Sciatic nerve (tissue), 2 donors: ENCODE results near the gene HDGFL2. TPM values are rescaled to one million over a fixed set of nuclear protein-coding genes. Genes with fewer than 3 reads are reported as not detected.

Experiments used
- ATAC-seq: fragments of 200-7000 bp; cut with Tn5 transposase; one replicate; pipeline ENCODE4 v1.9.1; 2020; ENCODE audit warnings: mild to moderate bottlenecking, moderate library complexity
- DNase-seq: peaks from one replicate; pipeline ENCODE4 v3.0.0-alpha.2; 2020; ENCODE audit warnings: low spot score
- intact Hi-C: fragments of 100-400 bp; cut with DNase I; formaldehyde crosslinking; loops from one replicate; pipeline ENCODE4 v1.14.2; 2022
- total RNA-seq: library from RNA; stranded (reverse); fragmentation: NEBNext Ultra II Directional; extraction: Animal tissue kit (Norgen Biotek cat#: 25700); gene quantifications from one replicate; pipeline ENCODE4 v1.2.1, GENCODE V29; 2021
- donor health status: DM: no; HTN: no; CAD: no.
- donor health status: DM: no; HTN: no; CAD: no.

Gene HDGFL2
- total RNA-seq, 1 donor from 2014 or later, result 37.7 TPM

- ATAC-seq (no peak), DNase-seq (no peak)
- intact Hi-C loops, result no loop called here
Measured at GRCh38 chr19:4506449-4507149, 34.5 kb downstream of the HDGFL2 start.

- no peak for ATAC-seq
- intact Hi-C loops, result no loop called here
- DNase-seq, result no peak
Measured at GRCh38 chr19:4507150-4507452, 35.0 kb downstream of the HDGFL2 start.

- DNase-seq (no peak), ATAC-seq (no peak)
- intact Hi-C loops, result no loop called here
Measured at GRCh38 chr19:4507804-4508203, 35.7 kb downstream of the HDGFL2 start.

- DNase-seq, result no peak
- intact Hi-C loops, result no loop called here
Measured at GRCh38 chr19:4508698-4509097, 36.6 kb downstream of the HDGFL2 start.

GRCh38 chr19:4510435-4511255 is 38.5 kb downstream of the HDGFL2 start:
- DNase-seq (no peak), ATAC-seq (peak; percentile 21)
- intact Hi-C loops, result no loop called here

More at GRCh38 chr19:4508698-4509097, 36.6 kb downstream of the HDGFL2 start:
- ATAC-seq, result no peak

- ATAC-seq, result no peak
- intact Hi-C loops, result no loop called here
- DNase-seq, result peak; percentile 56
Measured at GRCh38 chr19:4511300-4512054, 39.4 kb downstream of the HDGFL2 start.

- ATAC-seq, result no peak
- intact Hi-C loops, result no loop called here
Measured at GRCh38 chr19:4512070-4512469, 40.0 kb downstream of the HDGFL2 start.

GRCh38 chr19:4513248-4513647 is 41.2 kb downstream of the HDGFL2 start:
- no peak for DNase-seq
- intact Hi-C loops, result no loop called here
- ATAC-seq, result no peak

More at GRCh38 chr19:4512070-4512469, 40.0 kb downstream of the HDGFL2 start:
- DNase-seq, result no peak

GRCh38 chr19:4515732-4516131 is 43.6 kb downstream of the HDGFL2 start:
- DNase-seq, result no peak
- intact Hi-C loops, result no loop called here
- ATAC-seq, result no peak

- no peak for DNase-seq
- intact Hi-C loops, result no loop called here
Measured at GRCh38 chr19:4516199-4516938, 44.3 kb downstream of the HDGFL2 start.

GRCh38 chr19:4516939-4517300 is 44.8 kb downstream of the HDGFL2 start:
- peak; percentile 29 for ATAC-seq
- intact Hi-C loops, result no loop called here
- DNase-seq, result no peak

More at GRCh38 chr19:4516199-4516938, 44.3 kb downstream of the HDGFL2 start:
- ATAC-seq, result peak; percentile 4

GRCh38 chr19:4517451-4518057 is 45.5 kb downstream of the HDGFL2 start:
- no peak for ATAC-seq
- DNase-seq, result no peak
- intact Hi-C loops, result no loop called here

- intact Hi-C loops, result no loop called here
- peak; percentile 83 for ATAC-seq
- no peak for DNase-seq
Measured at GRCh38 chr19:4518345-4519171, 46.5 kb downstream of the HDGFL2 start, which contains the start of gene PLIN4. PLIN4 (minus strand) TSS chr19:4518486; CDS start chr19:4518272, 214 bp downstream.

- ATAC-seq (no peak), DNase-seq (no peak)
- intact Hi-C loops, result no loop called here
Measured at GRCh38 chr19:4519172-4519496, 47.0 kb downstream of the HDGFL2 start.

GRCh38 chr19:4519521-4520277 is 47.6 kb downstream of the HDGFL2 start:
- ATAC-seq, result peak; percentile 14
- intact Hi-C loops, result no loop called here
- no peak for DNase-seq

- intact Hi-C loops, result no loop called here
- DNase-seq (no peak), ATAC-seq (no peak)
Measured at GRCh38 chr19:4521170-4521887, 49.2 kb downstream of the HDGFL2 start.

GRCh38 chr19:4521888-4522242 is 49.8 kb downstream of the HDGFL2 start:
- intact Hi-C loops, result no loop called here
- DNase-seq (no peak), ATAC-seq (no peak)
